ENCODE data around the gene OSGEPL1. TPM values are rescaled to one million over a fixed set of nuclear protein-coding genes. Genes with fewer than 3 reads are reported as not detected.

The OSGEPL1 gene
- total RNA-seq, 1 donor from 2014 or later, result 9.0 TPM

DNA sequence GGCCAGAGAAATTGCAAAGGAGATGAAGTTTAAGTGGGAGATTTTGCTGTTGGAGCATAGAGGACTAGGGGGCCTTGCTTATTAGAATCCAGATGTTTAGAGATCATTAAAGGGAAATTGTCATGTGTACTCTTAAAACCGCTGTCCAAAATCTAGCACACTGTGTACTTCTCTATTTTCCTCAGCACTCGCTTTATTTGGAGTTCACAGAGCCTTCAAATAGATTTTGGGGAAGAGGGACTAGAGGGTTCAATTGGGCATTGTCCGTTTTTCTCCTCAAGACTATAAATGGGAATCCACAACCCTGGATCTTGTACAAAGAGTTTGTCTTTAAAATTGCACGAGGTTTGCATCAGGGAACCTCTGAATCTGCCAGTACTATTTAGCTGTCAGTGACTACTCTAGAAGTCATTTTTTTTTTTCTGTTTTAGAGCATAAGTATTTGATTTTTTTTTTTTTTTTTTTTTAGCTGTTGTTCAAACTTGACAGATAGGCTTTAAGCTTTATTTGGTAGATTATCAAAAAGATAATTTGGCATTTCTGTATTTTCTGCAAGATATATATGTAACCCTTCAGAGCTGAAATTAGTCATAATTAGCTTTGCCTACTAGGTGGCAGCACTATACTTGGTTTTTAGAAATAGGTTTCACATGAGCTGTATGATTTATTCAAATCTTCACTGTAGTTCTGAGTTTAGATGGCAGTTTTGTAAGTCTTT, 35.9 kb upstream of the OSGEPL1 start:
- no peak for DNase-seq (ENCODE audit: low read depth)
- no peaks in the 10 kb centered on the region for H3K27me3 ChIP-seq (ENCODE audit: control insufficient read depth, insufficient read depth, low read length)
- no peak overlapping the region for H3K4me3 ChIP-seq (ENCODE audit: low read depth, low read length)
- H3K36me3 ChIP-seq (ENCODE audit: control insufficient read depth, insufficient read depth, low read length), result no peaks in the 10 kb centered on the region
- TF ChIP-seq CTCF (IDR thresholded peaks at IDR 0.05; ENCODE audit: insufficient read depth, low read length, poor library complexity, severe bottlenecking), result peak; percentile 45

- no peaks in the 10 kb centered on the region for H3K27me3 ChIP-seq (ENCODE audit: control insufficient read depth, insufficient read depth, low read length)
- H3K4me3 ChIP-seq (ENCODE audit: low read depth, low read length), result no peak overlapping the region
- no peak for TF ChIP-seq CTCF (IDR thresholded peaks at IDR 0.05; ENCODE audit: insufficient read depth, low read length, poor library complexity, severe bottlenecking)
- no peak for DNase-seq (ENCODE audit: low read depth)
- no peaks in the 10 kb centered on the region for H3K36me3 ChIP-seq (ENCODE audit: control insufficient read depth, insufficient read depth, low read length)
Observed at GRCh38 chr2:189797902-189798301, 35.3 kb upstream of the OSGEPL1 start.

DNA sequence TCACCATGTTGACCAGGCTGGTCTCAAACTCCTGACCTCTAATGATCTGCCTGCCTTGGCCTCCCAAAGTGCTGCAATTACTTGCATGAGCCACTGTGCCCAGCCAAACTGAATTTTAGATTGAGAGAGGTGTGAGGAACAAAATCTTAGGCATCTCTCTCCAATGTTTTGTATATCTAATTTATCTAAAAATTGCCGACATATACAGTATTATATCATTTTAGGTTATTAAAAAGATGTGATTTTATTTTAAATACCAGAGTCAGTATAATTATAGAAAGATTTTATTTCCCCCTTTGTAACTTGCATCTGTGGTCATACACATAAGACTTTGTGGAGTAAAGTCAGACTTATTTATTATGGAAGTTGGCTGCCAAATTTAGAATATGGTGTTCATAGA, 31.7 kb upstream of the OSGEPL1 start:
- H3K4me3 ChIP-seq (ENCODE audit: low read depth, low read length), result no peak overlapping the region
- no peaks in the 10 kb centered on the region for H3K27me3 ChIP-seq (ENCODE audit: control insufficient read depth, insufficient read depth, low read length)
- no peak for TF ChIP-seq CTCF (IDR thresholded peaks at IDR 0.05; ENCODE audit: insufficient read depth, low read length, poor library complexity, severe bottlenecking)
- DNase-seq (ENCODE audit: low read depth), result no peak
- no peaks in the 10 kb centered on the region for H3K36me3 ChIP-seq (ENCODE audit: control insufficient read depth, insufficient read depth, low read length)

DNA sequence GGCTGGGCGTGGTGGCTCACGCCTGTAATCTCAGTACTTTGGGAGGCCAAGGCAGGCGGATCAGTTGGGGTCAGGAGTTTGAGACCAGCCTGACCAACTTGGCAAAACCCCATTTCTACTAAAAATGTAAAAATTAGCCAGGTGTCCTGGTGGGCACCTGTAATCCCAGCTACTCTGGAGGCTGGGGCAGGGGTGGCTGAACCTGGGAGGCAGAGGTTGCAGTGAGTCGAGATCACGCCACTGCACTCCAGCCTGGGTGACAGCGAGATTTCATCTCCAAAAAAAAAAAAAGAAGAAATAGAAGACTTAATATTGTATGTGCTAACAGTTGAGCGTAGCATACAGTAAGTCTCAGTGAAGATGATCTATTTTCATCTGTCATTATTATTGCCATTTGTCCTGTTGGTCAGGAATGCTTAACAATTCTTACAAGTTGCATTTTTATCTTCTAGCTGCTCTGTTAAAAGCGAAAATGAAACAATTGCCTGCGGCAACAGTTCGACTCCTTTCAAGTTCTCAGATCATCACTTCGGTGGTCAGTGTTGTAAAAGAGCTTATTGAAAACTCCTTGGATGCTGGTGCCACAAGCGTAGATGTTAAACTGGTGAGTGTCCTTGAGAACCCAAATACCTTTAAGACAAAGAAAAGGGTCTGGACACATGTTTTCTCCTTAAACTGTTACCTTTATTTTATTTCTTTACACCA, 28.9 kb upstream of the OSGEPL1 start:
- TF ChIP-seq CTCF (IDR thresholded peaks at IDR 0.05; ENCODE audit: insufficient read depth, low read length, poor library complexity, severe bottlenecking), result no peak
- Histone ChIP-seq H3K4me3 (ENCODE audit: low read depth, low read length) (no peak overlapping the region), H3K36me3 (ENCODE audit: control insufficient read depth, insufficient read depth, low read length) (no peaks in the 10 kb centered on the region), H3K27me3 (ENCODE audit: control insufficient read depth, insufficient read depth, low read length) (no peaks in the 10 kb centered on the region)
- no peak for DNase-seq (ENCODE audit: low read depth)

DNA sequence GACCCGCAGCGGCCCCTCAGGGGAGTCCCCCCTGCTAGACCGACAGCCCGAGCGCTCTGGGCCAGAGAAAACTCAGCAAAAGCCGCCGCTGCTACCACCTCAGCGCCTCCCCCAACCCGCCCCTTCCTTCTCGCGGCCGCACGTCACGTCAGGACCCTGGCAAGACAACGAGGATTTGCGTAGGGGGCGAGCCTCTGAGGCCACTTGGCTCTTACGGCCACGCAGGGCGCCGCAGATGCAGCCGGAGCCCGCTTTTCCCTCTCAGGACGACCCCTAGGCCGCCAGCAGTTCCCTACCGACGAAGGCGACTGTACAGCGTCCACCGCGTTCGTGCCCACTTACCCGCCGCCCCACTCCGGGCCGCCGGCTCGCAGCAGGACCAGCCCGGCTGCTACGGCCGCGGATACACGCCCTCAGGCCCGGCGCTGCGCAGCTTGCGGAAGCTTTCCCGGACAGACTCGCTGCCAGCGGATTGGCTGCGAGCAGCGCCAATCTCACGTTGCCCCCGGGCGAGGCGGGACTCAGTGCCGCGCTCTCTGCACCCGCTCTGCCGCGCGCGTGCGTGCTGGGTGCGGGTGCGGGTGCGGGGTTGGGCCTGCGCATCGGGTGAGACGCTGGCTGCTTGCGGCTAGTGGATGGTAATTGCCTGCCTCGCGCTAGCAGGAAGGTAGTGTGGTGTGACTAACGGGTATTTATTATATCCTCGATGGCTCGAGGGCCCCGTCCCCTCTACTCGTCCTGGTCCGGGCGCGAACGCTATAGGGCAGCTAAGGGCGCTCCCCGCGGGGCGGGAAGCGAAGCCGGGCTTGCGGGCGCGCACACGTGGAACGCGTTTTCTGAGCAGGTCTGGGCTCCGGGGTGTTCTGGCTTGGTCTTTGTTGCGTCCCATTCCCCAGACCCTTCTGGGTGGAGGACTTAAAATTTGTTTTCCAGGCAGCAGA, 21.6 kb upstream of the OSGEPL1 start, which contains the start of the genes ORMDL1 and PMS1:
Gene ORMDL1 (minus strand): TSS at position 413 of the 941 bp plus-strand sequence. CDS start 1,744 bp downstream, outside the sequence.
Gene PMS1 (plus strand): TSS at position 524 of the 941 bp plus-strand sequence. CDS start 7,360 bp downstream, outside the sequence.
- peak within 1 kb of the TSS; percentile 93 for H3K4me3 ChIP-seq (ENCODE audit: low read depth, low read length)
- no peaks in the 10 kb centered on the region for H3K36me3 ChIP-seq (ENCODE audit: control insufficient read depth, insufficient read depth, low read length)
- no peak for TF ChIP-seq CTCF (IDR thresholded peaks at IDR 0.05; ENCODE audit: insufficient read depth, low read length, poor library complexity, severe bottlenecking)
- peak; percentile 80 for DNase-seq (ENCODE audit: low read depth)
- H3K27me3 ChIP-seq (ENCODE audit: control insufficient read depth, insufficient read depth, low read length), result no peaks in the 10 kb centered on the region

All from kidney epithelial cell (primary cell).